Right atrium auricular region (tissue), 2 donors: ENCODE results near the gene ACO2. TPM values are rescaled to one million over a fixed set of nuclear protein-coding genes. Genes with fewer than 3 reads are reported as not detected.

Source experiments
- DNase-seq: peaks from one replicate; pipeline ENCODE4 v3.0.0-alpha.2; 2019; ENCODE audit warnings: low spot score
- H3K27ac ChIP-seq, 2 donors: fragments of 200-600 bp; sonication (generic); 1 replicate in 1 of 2; 2 replicates in 1 of 2; pipeline ENCODE4 v1.5.1; 2016 to 2019
- H3K27me3 ChIP-seq, 2 donors: fragments of 200-600 bp; sonication (generic); one replicate each; pipeline versions ENCODE4 v1.5.1 to v1.6.0; 2017 to 2019
- H3K36me3 ChIP-seq: fragments of 200-600 bp; sonication (generic); one replicate; pipeline ENCODE4 v1.5.1; 2016
- H3K4me1 ChIP-seq, 2 donors: fragments of 200-600 bp; sonication (generic); one replicate each; pipeline versions ENCODE4 v1.5.1 to v1.6.0; 2017 to 2019
- H3K4me3 ChIP-seq, 2 donors: fragments of 200-600 bp; sonication (generic); 1 replicate in 1 of 2; 2 replicates in 1 of 2; pipeline ENCODE4 v1.5.1; 2017 to 2019; ENCODE audit warnings: mild to moderate bottlenecking in 1 of 2, moderate library complexity in 1 of 2
- H3K9me3 ChIP-seq, 2 donors: fragments of 200-600 bp; sonication (generic); one replicate each; pipeline ENCODE4 v1.5.1; 2019
- total RNA-seq, 2 donors: library from RNA; depleted of rRNA; stranded (reverse); fragments of >200 nt; gene quantifications; one replicate each; pipeline ENCODE4 v1.1.0, GENCODE V29; 2016
- TF ChIP-seq, protein P1 (sequence below), 2 donors: fragments of 200-600 bp; sonication (generic); IDR thresholded peaks; one replicate each; pipeline ENCODE4 v1.5.1; 2019; ENCODE audit warnings: antibody characterized with exemption in 2 of 2

ACO2 gene
- total RNA-seq, 2 donors from 2014 or later, result 447 to 604 TPM

DNA sequence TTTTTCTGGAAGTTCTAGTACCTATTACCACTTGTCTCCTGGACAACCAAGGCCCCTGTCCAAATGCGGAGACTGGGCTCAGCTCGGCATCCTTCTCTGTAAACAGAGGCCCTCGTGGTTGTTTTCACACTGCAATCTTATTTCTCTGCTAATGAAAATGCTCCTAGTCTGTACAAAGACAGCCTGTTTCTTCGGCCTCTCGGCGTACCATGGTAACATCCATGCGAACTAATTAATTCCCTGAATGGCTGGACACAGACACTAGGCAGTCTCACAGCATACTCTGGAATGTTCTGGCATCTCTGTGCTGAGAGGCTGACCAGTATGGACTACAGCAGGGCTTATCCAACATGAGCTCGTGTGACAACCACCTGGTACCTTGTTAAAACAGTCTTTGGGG is 69.7 kb downstream of the ACO2 start:
- no peak overlapping the region for H3K27ac ChIP-seq
- no peak for DNase-seq
- H3K36me3 ChIP-seq, result peaks cover 5% of the 10 kb centered on the region
- H3K27me3 ChIP-seq, result no peaks in the 10 kb centered on the region
- H3K4me1 ChIP-seq, result peaks cover 0 to 49% of the 10 kb centered on the region in 2 donors
- no peak overlapping the region for H3K4me3 ChIP-seq
- no peaks in the 10 kb centered on the region for H3K9me3 ChIP-seq
- TF ChIP-seq, protein P1, sequence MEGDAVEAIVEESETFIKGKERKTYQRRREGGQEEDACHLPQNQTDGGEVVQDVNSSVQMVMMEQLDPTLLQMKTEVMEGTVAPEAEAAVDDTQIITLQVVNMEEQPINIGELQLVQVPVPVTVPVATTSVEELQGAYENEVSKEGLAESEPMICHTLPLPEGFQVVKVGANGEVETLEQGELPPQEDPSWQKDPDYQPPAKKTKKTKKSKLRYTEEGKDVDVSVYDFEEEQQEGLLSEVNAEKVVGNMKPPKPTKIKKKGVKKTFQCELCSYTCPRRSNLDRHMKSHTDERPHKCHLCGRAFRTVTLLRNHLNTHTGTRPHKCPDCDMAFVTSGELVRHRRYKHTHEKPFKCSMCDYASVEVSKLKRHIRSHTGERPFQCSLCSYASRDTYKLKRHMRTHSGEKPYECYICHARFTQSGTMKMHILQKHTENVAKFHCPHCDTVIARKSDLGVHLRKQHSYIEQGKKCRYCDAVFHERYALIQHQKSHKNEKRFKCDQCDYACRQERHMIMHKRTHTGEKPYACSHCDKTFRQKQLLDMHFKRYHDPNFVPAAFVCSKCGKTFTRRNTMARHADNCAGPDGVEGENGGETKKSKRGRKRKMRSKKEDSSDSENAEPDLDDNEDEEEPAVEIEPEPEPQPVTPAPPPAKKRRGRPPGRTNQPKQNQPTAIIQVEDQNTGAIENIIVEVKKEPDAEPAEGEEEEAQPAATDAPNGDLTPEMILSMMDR (IDR thresholded peaks at IDR 0.05), result no peak

DNA sequence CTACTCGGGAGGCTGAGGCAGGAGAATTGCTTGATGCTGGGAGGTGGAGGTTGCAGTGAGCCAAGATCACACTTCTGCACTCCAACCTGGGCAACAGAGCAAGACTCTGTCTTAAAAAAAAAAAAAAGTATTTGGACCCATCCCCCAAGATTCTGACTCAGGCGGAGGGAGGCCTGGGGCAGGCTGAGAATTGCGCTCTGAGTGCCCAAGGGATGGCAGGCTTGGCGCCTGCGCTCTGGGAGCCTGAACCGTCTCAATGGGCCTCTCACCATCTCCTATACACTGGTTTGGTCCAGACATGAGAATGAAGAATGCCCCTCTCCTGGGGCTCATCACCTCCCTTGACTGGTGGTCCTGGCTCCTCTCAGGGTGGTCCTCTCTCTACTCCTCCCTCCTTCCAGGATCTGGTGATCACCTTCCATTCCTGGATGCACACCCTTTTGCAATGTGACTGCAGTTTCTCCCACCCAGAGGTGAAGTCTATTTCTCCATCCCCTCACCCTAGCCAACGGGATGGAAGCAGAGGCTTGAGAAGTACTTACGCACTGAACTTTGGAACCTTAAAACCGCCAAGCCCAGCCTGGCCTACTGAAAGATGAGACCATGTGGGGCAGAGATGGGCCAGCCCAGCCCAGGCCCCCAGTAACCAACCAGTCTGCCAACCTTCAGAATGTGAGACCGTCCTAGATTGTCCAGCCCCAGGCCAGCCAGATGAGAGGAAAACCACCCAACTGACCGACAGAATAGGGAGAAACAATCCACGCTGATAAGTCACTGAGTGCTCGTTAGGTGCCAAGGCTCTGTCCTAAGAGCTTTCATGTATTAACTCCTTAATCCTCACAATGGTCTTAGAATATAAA is 70.5 kb downstream of the ACO2 start:
- Histone ChIP-seq H3K9me3 (no peaks in the 10 kb centered on the region), H3K27ac (no peak overlapping the region), H3K4me1 (peaks cover 0 to 43% of the 10 kb centered on the region in 2 donors), H3K36me3 (peaks cover 1% of the 10 kb centered on the region), H3K27me3 (no peaks in the 10 kb centered on the region), H3K4me3 (no peak overlapping the region)
- TF ChIP-seq, protein P1 (IDR thresholded peaks at IDR 0.05), result no peak
- no peak for DNase-seq

DNA sequence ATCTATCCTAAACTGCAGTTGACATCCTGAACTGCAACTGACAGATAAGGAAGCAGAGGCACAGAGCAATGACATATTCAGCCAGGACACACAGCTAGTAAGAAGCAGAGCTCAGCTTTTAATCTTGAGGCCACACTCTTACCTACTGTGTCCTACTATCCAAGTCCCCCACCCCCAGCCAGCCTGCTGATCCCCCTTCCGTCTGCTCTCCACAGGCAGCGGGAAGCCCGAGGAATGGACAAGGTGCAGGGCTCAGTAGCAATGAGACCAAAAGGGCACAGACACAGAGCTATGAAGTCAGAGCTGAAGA is 71.0 kb downstream of the ACO2 start:
- DNase-seq, result no peak
- Histone ChIP-seq H3K4me3 (no peak overlapping the region), H3K36me3 (no peaks in the 10 kb centered on the region), H3K9me3 (no peaks in the 10 kb centered on the region), H3K27me3 (no peaks in the 10 kb centered on the region), H3K4me1 (peaks cover 0 to 47% of the 10 kb centered on the region in 2 donors), H3K27ac (no peak overlapping the region)
- TF ChIP-seq, protein P1 (IDR thresholded peaks at IDR 0.05), result no peak

DNA sequence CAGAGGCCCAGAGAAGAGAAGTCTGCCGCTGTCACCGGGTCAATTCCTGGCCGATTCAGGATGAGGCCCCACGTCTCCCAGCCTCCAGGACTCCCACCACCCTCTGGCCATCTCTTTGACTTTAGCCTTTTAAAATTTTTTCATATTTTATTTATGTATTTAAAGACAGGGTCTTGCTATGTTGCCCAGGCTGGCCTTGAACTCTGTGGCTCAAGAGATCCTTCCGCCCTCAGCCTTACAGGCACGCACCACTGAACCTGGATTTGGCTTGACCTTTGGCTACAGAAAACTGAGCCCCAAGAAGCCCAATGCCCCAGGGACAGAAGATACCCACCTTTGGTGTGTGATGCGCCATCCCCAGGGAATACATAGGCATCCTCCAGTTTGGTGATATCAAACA is 71.4 kb downstream of the ACO2 start:
- H3K4me3 ChIP-seq, result no peak overlapping the region
- H3K27me3 ChIP-seq, result no peaks in the 10 kb centered on the region
- no peak overlapping the region for H3K27ac ChIP-seq
- TF ChIP-seq, protein P1 (IDR thresholded peaks at IDR 0.05), result no peak
- no peaks in the 10 kb centered on the region for H3K9me3 ChIP-seq
- no peak for DNase-seq
- H3K36me3 ChIP-seq, result no peaks in the 10 kb centered on the region
- peaks cover 0 to 51% of the 10 kb centered on the region in 2 donors for H3K4me1 ChIP-seq

DNA sequence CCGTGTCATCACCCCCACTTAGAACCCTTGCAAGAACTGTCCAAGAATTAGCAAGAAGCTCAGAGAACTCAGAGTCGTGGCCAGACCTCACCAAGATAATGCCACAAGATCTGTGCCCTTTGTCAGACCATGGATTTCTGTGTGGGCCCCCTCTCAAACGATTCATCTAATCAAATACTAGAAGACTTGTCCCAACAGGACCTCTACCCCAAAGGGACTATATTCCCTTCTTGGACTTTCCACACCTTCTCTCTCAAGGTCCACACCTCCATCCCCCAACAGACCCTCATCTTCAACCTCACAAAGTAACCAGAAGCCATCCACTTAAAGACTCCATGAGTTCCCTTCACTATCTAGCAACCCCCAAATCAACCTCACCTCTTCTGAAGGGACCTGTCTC is 72.6 kb downstream of the ACO2 start:
- no peak for DNase-seq
- TF ChIP-seq, protein P1 (IDR thresholded peaks at IDR 0.05), result no peak
- Histone ChIP-seq H3K9me3 (no peaks in the 10 kb centered on the region), H3K36me3 (no peaks in the 10 kb centered on the region), H3K4me3 (no peak overlapping the region), H3K27ac (no peak overlapping the region), H3K27me3 (no peaks in the 10 kb centered on the region), H3K4me1 (peaks cover 0 to 52% of the 10 kb centered on the region in 2 donors)

DNA sequence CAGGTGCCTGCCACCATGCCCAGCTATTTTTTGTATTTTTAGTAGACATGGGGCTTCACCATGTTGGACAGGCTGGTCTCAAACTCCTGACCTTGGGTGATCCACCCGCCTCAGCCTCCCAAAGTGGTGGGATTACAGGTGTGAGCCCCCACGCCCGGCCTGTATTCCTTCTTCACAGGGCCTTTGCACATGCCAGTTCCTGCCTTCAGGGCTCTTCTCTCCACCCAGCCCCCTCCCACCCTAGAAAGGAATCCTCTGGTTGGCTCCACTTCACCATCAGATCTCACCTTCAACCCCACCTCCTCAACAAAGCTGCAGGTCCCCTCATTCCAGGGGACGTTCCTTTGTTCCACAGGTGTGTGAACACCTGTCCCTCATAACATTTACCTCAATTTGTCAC is 73.3 kb downstream of the ACO2 start:
- no peak overlapping the region for H3K27ac ChIP-seq
- H3K27me3 ChIP-seq, result no peaks in the 10 kb centered on the region
- H3K4me1 ChIP-seq, result peaks cover 0 to 52% of the 10 kb centered on the region in 2 donors
- H3K4me3 ChIP-seq, result no peak overlapping the region
- TF ChIP-seq, protein P1 (IDR thresholded peaks at IDR 0.05), result no peak
- DNase-seq, result no peak
- no peaks in the 10 kb centered on the region for H3K36me3 ChIP-seq
- H3K9me3 ChIP-seq, result no peaks in the 10 kb centered on the region
